ENCODE measurements around the gene NPHP4. TPM values are rescaled to one million over a fixed set of nuclear protein-coding genes. Genes with fewer than 3 reads are reported as not detected.

NPHP4 gene
- total RNA-seq, 1 experiment from 2014 or later = 16.8 TPM

DNA sequence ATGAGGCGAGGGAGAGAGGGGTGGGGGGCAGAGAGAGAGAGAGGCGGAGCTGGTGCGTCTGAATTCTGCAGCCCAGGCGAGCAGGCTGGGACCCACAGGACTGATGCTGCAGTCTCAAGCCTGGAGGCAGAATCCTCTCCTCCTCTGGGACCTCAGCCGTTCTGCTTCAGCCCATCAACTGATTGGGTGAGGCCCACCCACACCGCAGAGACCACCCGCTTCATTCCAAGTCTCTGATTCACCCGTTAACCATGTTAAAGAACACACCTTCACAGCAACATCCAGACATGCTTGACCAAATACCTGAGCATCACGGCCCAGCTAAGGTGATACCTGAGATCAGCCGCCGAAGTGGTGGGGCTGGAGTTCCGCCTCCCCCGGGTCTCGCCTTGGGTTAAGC, 147.8 kb downstream of the NPHP4 start:
- ChIA-PET POLR2A (no interaction called here), CTCF (interaction anchor here (0.9 to 1.7 kb wide), 2 partner anchors 66 to 99 kb away, joined by 3 to 10 read pairs; no protein-coding TSS in a partner anchor)
- Mint-ChIP-seq H3K36me3 (no peaks in the 10 kb centered on the region), H3K27me3 (ENCODE audit: low read depth) (peaks cover 4% of the 10 kb centered on the region; the same call in 1 of the 2 replicates), H3K4me1 (peaks cover 5% of the 10 kb centered on the region), H3K9me3 (no peaks in the 10 kb centered on the region), H3K27ac (no peak overlapping the region), H3K4me3 (no peak overlapping the region)
- TF ChIP-seq, protein P1, sequence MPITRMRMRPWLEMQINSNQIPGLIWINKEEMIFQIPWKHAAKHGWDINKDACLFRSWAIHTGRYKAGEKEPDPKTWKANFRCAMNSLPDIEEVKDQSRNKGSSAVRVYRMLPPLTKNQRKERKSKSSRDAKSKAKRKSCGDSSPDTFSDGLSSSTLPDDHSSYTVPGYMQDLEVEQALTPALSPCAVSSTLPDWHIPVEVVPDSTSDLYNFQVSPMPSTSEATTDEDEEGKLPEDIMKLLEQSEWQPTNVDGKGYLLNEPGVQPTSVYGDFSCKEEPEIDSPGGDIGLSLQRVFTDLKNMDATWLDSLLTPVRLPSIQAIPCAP (CRISPR knock-in tag; IDR thresholded peaks at IDR 0.05) = no peak
- TF ChIP-seq ZNF219 (CRISPR knock-in tag; IDR thresholded peaks at IDR 0.05; ENCODE audit: borderline replicate concordance) = no peak
- TF ChIP-seq TEAD1 (CRISPR knock-in tag; IDR thresholded peaks at IDR 0.05) = no peak
- TF ChIP-seq, protein P2, sequence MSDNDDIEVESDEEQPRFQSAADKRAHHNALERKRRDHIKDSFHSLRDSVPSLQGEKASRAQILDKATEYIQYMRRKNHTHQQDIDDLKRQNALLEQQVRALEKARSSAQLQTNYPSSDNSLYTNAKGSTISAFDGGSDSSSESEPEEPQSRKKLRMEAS (CRISPR knock-in tag; IDR thresholded peaks at IDR 0.05) = no peak
- TF ChIP-seq, protein P3, sequence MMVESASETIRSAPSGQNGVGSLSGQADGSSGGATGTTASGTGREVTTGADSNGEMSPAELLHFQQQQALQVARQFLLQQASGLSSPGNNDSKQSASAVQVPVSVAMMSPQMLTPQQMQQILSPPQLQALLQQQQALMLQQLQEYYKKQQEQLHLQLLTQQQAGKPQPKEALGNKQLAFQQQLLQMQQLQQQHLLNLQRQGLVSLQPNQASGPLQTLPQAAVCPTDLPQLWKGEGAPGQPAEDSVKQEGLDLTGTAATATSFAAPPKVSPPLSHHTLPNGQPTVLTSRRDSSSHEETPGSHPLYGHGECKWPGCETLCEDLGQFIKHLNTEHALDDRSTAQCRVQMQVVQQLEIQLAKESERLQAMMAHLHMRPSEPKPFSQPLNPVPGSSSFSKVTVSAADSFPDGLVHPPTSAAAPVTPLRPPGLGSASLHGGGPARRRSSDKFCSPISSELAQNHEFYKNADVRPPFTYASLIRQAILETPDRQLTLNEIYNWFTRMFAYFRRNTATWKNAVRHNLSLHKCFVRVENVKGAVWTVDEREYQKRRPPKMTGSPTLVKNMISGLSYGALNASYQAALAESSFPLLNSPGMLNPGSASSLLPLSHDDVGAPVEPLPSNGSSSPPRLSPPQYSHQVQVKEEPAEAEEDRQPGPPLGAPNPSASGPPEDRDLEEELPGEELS (CRISPR knock-in tag; IDR thresholded peaks at IDR 0.05) = no peak
- TF ChIP-seq FOXP1 (CRISPR knock-in tag; IDR thresholded peaks at IDR 0.05; ENCODE audit: borderline replicate concordance) = no peak
- no peak for TF ChIP-seq TP53 (CRISPR knock-in tag; IDR thresholded peaks at IDR 0.05)
- no peak for TF ChIP-seq ZNF317 (CRISPR knock-in tag; IDR thresholded peaks at IDR 0.05; ENCODE audit: borderline replicate concordance, low read depth)
- TF ChIP-seq OVOL2 (CRISPR knock-in tag; IDR thresholded peaks at IDR 0.05; ENCODE audit: borderline replicate concordance) = no peak
- TF ChIP-seq, protein P4, sequence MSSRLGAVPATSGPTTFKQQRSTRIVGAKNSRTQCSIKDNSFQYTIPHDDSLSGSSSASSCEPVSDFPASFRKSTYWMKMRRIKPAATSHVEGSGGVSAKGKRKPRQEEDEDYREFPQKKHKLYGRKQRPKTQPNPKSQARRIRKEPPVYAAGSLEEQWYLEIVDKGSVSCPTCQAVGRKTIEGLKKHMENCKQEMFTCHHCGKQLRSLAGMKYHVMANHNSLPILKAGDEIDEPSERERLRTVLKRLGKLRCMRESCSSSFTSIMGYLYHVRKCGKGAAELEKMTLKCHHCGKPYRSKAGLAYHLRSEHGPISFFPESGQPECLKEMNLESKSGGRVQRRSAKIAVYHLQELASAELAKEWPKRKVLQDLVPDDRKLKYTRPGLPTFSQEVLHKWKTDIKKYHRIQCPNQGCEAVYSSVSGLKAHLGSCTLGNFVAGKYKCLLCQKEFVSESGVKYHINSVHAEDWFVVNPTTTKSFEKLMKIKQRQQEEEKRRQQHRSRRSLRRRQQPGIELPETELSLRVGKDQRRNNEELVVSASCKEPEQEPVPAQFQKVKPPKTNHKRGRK (CRISPR knock-in tag; IDR thresholded peaks at IDR 0.05; ENCODE audit: borderline replicate concordance) = no peak
- TF ChIP-seq ZNF671 (CRISPR knock-in tag; IDR thresholded peaks at IDR 0.05) = no peak
- TF ChIP-seq ZNF138 (CRISPR knock-in tag; conservative IDR thresholded peaks at IDR 0.05) = no peak
- TF ChIP-seq NR3C1 (CRISPR knock-in tag; conservative IDR thresholded peaks at IDR 0.05; ENCODE audit: low read depth) = no peak
- ATAC-seq = no peak
- no peak for DNase-seq (ENCODE audit: low spot score)

DNA sequence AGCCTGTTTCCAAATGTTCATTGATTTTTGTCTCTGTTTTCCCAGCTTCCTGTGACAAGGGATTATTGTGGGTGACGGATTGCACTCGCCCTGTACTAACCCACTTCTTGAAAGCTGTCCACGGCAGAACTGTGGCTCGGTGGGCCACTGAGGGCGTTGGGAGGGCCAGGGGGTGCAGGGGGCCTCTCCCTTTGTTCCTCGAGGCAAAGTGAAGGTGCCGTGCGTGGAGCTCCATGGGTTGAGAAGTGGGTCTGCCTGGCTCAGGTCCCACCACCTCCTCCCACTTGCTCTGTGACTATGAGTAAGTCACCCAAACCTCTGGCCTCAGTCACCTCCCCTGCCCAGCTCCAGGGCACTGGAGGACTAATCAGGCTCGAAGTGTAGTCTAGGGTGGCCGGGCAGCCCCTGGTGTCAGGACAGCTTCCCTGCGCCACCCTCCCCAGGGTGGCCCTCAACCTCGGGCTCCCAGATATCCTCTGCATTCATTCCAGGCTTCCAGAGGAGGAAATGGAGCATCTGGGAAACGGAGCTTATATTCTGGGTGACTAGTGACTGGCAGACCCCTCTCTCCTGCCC, 148.6 kb downstream of the NPHP4 start:
- Mint-ChIP-seq H3K27ac (no peak overlapping the region), H3K27me3 (ENCODE audit: low read depth) (peaks cover 4% of the 10 kb centered on the region; the same call in 1 of the 2 replicates), H3K4me1 (peaks cover 5% of the 10 kb centered on the region), H3K9me3 (no peaks in the 10 kb centered on the region), H3K4me3 (no peak overlapping the region), H3K36me3 (no peaks in the 10 kb centered on the region)
- TF ChIP-seq, protein P5, sequence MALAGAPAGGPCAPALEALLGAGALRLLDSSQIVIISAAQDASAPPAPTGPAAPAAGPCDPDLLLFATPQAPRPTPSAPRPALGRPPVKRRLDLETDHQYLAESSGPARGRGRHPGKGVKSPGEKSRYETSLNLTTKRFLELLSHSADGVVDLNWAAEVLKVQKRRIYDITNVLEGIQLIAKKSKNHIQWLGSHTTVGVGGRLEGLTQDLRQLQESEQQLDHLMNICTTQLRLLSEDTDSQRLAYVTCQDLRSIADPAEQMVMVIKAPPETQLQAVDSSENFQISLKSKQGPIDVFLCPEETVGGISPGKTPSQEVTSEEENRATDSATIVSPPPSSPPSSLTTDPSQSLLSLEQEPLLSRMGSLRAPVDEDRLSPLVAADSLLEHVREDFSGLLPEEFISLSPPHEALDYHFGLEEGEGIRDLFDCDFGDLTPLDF (CRISPR knock-in tag; IDR thresholded peaks at IDR 0.05) = no peak
- no peak for TF ChIP-seq KAT7 (CRISPR knock-in tag; IDR thresholded peaks at IDR 0.05; ENCODE audit: borderline replicate concordance)
- TF ChIP-seq, protein P6, sequence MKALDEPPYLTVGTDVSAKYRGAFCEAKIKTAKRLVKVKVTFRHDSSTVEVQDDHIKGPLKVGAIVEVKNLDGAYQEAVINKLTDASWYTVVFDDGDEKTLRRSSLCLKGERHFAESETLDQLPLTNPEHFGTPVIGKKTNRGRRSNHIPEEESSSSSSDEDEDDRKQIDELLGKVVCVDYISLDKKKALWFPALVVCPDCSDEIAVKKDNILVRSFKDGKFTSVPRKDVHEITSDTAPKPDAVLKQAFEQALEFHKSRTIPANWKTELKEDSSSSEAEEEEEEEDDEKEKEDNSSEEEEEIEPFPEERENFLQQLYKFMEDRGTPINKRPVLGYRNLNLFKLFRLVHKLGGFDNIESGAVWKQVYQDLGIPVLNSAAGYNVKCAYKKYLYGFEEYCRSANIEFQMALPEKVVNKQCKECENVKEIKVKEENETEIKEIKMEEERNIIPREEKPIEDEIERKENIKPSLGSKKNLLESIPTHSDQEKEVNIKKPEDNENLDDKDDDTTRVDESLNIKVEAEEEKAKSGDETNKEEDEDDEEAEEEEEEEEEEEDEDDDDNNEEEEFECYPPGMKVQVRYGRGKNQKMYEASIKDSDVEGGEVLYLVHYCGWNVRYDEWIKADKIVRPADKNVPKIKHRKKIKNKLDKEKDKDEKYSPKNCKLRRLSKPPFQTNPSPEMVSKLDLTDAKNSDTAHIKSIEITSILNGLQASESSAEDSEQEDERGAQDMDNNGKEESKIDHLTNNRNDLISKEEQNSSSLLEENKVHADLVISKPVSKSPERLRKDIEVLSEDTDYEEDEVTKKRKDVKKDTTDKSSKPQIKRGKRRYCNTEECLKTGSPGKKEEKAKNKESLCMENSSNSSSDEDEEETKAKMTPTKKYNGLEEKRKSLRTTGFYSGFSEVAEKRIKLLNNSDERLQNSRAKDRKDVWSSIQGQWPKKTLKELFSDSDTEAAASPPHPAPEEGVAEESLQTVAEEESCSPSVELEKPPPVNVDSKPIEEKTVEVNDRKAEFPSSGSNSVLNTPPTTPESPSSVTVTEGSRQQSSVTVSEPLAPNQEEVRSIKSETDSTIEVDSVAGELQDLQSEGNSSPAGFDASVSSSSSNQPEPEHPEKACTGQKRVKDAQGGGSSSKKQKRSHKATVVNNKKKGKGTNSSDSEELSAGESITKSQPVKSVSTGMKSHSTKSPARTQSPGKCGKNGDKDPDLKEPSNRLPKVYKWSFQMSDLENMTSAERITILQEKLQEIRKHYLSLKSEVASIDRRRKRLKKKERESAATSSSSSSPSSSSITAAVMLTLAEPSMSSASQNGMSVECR (CRISPR knock-in tag; IDR thresholded peaks at IDR 0.05; ENCODE audit: borderline replicate concordance) = no peak
- no peak for TF ChIP-seq SP1 (CRISPR knock-in tag; conservative IDR thresholded peaks at IDR 0.05)
- no peak for TF ChIP-seq SOX15 (CRISPR knock-in tag; IDR thresholded peaks at IDR 0.05)
- no peak for TF ChIP-seq CREM (CRISPR knock-in tag; IDR thresholded peaks at IDR 0.05)
- ATAC-seq (no peak), DNase-seq (ENCODE audit: low spot score) (no peak)
- ChIA-PET CTCF (interaction anchor here (0.8 to 1.7 kb wide), 4 partner anchors 11 to 98 kb away, joined by 3 to 10 read pairs (median 4); no protein-coding TSS in a partner anchor), POLR2A (no interaction called here)
